AG09319 (cell line): ENCODE results near the gene ATP6V1B1.

Source experiments
- DNase-seq: peaks from one replicate; pipeline ENCODE4 v3.0.0-alpha.2; 2010; ENCODE audit warnings: low read depth; ENCODE audit errors: extremely low read depth
- TF ChIP-seq, protein P1 (sequence below): IDR thresholded peaks from 2 replicates; pipeline ENCODE4 v1.5.1; 2011; ENCODE audit warnings: low read depth, mild to moderate bottlenecking, inconsistent platforms, low read length, moderate library complexity

ATP6V1B1 gene

DNA sequence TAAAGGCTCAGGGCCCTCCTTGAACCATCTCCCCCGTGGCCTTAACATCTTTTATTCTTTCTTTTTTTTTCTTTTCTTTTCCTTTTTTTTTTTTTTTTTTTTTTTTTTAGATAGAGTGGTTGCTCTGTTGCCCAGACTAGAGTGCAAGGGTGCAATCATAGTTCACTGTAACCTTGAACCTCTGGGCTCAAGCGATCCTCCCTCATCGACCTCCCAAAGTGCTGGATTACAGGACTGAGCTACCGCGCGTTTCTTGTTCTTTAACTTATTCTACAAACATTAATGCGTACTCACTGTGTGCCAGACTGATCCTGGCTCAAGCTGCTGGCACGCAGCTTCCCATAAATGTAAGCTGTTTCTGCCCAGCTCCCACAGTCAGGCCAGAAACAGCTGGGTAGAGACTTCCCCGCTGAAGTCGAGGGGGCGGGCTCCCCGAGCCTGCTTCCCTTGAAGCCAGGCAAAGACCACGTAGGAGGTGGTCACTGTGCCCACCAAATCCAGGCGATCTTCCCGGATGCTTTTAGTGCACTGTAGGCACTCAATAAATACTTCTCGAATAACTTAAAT, 29.2 kb upstream of the ATP6V1B1 start:
- DNase-seq, result no peak
- TF ChIP-seq, protein P1, sequence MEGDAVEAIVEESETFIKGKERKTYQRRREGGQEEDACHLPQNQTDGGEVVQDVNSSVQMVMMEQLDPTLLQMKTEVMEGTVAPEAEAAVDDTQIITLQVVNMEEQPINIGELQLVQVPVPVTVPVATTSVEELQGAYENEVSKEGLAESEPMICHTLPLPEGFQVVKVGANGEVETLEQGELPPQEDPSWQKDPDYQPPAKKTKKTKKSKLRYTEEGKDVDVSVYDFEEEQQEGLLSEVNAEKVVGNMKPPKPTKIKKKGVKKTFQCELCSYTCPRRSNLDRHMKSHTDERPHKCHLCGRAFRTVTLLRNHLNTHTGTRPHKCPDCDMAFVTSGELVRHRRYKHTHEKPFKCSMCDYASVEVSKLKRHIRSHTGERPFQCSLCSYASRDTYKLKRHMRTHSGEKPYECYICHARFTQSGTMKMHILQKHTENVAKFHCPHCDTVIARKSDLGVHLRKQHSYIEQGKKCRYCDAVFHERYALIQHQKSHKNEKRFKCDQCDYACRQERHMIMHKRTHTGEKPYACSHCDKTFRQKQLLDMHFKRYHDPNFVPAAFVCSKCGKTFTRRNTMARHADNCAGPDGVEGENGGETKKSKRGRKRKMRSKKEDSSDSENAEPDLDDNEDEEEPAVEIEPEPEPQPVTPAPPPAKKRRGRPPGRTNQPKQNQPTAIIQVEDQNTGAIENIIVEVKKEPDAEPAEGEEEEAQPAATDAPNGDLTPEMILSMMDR, result no peak

DNA sequence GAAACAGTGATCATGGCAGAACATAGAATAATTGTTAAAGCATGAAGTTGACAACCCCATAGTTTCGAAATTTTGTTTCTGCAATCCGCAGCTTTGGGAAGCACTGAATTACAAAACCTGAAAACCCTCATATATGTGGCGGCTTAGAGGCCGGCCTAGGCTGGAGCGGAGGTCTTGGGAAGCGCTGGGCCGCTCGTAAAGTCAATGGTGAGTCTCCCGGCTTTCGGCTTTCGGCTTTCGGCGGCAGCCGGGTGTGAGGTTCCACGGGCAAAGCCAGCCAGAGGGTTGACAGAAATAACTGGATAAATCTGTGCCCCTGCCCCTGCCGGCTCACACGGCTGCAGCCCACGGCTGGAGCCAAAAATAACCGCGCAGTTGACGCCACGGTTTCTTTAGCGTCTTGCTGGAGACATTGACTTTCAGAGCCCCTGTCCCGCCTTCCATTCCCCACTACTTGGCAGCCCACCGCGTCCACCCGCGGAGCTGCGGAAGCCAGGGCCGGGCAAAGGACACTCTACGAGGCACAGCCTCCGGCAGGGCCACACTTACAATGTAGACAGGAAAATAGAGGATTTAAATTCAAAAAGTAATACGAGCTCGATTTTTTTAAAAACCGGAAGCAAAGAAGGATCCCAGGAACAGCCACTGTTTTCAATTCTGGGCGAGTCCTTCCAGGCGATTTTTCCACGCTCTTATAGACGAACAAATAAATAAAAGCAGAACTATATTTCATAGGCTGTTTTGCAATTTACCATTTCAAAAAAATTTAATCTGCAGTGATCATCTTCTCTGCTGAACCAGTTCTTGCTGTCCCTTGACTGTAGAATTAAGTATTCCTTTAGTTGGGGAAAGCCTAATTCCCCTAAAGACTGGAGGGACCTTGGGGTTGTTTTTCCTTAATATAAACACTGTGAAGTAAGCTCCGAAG, 28.3 kb upstream of the ATP6V1B1 start:
- TF ChIP-seq, protein P1, result no peak
- DNase-seq, result no peak

DNA sequence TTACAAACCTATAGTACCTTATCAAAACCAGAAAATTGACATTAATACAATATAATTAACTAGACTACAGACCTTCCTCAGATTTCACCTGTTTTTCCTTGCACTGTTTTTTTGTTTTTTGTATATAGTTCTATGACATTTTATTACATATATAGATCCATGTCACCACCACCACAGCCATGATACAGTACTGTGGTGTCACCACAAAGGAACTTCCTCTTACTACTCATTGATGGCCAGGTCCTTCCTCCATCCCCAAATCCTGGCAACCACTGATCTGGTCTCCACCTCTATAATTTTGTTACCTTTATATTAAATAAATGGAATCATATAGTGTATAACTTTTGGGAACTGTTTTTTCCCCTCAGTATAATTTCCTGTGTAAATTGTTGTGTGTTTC, 19.4 kb upstream of the ATP6V1B1 start:
- TF ChIP-seq, protein P1, result no peak
- no peak for DNase-seq

DNA sequence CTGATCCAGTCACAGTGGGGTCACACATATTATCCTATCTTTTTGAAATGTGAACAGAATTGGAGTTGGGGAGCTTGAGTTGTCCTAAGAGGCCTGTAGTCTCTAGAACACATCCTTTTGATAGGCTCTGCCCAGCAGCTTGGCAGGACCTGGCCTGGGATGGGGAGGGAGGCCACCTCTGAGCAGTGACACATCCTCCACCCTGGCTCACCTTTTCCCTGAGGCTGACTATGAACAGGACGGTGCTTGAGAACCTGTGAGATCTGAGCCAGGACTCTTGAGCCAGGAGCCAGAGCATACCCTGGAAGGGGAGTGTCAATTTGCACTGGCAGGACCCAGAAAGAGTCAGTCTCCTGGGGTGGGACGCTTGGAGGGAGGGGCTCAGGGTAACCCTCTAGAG, 17.7 kb upstream of the ATP6V1B1 start:
- TF ChIP-seq, protein P1, result no peak
- no peak for DNase-seq

DNA sequence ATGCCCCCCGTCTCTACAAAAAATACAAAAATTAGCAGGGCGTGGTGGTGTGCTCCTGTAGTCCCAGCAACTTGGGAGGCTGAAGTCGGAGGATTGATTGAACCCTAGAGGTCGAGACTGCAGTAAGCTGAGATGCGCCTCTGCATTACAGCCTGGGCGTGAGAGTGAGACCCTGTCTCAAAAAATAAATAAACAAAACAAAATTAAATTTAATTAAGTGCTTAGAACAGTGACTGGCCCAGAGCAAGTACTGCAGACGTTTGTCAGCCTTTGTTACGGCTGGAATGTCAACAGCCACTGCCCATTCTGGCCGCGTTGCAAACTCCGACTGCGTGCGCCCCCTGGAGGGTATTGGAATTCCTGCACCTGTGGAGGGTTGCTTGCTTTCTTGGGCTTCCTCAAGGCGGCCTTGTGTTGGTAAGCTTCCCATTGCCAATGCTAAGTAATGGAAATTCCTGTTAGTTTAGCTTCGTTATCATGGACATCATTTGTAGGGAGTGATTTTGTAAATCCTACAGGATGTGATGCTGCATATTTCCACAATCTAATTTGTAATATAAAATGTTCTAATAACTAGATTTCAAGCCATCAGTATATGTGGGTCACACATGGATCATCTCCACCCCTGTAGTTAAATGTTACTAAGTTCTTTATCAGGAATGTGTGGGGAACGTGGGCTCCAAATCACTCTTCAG, 15.9 kb upstream of the ATP6V1B1 start:
- TF ChIP-seq, protein P1, result peak; percentile 88
- peak; percentile 23 for DNase-seq

DNA sequence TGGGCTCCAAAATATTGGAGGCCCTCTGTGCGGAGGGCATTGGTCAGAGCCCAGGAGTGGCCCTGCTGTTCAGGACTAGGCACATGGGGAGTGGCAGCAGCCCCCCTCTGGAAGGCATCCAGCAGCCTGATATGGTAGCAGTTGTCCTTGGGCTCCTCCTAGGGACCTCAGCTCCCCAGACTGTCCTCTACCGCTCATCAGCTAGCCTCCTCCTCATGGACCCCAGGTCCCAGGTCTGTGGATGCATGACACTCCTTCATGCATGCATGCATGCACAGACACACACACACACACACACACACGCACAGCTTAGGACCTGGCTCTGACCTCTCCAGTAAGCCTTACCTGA, 15.4 kb upstream of the ATP6V1B1 start:
- TF ChIP-seq, protein P1, result no peak
- DNase-seq, result no peak

DNA sequence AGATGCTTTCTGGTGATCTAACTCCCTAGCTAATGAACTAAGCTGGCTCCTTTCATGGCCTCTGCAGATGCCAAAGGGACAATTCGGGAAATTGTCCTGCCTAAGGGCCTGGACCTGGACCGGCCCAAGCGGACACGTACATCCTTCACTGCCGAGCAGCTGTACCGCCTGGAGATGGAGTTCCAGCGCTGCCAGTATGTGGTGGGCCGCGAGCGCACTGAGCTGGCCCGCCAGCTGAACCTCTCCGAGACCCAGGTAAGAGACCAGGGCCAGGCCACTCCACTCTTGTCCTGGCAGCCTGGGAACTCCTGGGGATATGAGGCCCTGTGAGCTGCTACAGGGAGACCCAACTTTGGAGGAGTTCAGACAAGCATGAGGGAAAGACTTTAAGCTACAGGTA, 14.7 kb upstream of the ATP6V1B1 start:
- DNase-seq, result no peak

More for the DNA sequence above, 14.7 kb upstream of the ATP6V1B1 start:
- TF ChIP-seq, protein P1, result no peak
